ENCODE results near the gene FIGLA.

FIGLA gene

DNA sequence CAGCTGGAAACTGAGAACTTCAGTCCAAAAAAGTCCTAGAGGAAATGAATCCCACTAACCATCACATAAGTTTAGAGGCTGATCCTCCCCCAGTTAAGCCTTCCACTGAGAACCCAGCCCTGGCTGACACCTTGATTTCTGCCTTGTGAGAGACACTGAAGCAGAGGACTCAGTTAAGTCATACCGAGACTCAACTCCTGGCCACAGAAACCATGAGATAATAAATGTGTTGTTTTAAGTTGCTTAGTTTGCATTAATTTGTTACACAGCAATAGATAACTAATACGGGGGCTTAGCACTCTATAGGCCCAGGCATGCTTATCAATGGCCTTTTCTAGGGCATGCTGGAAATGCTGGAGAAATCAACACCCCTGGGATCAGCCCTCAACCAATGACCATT is 19.0 kb downstream of the FIGLA start:
- no peak for DNase-seq

DNA sequence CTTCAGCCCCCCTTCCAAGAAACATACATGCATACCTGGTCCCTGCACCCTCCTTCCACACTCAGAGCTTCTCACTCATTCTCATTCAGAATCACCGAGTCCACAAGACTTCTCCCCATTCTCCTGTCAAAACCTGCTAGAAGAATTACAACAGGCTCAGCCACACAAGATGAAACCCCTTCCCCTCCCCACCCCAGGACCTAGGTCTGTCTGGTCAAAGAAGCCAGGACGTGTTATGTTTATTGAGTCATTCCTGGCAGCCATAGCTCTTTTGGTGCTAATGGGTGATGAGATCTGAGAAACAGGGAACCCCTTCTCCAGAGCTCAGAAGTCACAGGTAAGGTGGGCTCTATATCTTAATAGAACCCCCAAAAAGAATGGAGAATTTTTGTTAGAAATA is 21.0 kb downstream of the FIGLA start:
- DNase-seq = no peak

DNA sequence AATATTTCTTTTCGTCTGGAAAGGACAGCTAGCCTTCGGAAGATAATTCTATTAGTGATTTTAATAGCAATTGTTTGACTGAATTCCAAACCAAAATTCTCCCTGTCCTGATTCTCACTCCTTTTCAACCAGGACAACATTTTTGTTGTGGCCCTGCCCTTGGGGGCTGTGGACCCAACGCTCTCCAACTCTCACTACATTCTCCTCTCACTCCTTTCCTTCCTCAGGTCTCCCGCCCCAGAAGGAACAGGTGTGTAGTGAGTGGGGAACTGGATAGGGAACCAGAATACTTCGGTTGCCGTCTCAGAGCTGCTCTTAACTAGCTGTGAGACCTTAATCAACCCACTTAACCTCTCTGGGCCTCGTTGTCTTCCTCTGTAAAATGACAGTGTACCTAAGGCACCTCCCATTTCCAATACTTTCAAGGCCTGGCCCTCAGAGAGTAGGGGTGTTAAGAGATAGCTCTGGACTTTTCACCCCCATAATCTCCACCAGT is 21.8 kb downstream of the FIGLA start:
- DNase-seq = no peak

DNA sequence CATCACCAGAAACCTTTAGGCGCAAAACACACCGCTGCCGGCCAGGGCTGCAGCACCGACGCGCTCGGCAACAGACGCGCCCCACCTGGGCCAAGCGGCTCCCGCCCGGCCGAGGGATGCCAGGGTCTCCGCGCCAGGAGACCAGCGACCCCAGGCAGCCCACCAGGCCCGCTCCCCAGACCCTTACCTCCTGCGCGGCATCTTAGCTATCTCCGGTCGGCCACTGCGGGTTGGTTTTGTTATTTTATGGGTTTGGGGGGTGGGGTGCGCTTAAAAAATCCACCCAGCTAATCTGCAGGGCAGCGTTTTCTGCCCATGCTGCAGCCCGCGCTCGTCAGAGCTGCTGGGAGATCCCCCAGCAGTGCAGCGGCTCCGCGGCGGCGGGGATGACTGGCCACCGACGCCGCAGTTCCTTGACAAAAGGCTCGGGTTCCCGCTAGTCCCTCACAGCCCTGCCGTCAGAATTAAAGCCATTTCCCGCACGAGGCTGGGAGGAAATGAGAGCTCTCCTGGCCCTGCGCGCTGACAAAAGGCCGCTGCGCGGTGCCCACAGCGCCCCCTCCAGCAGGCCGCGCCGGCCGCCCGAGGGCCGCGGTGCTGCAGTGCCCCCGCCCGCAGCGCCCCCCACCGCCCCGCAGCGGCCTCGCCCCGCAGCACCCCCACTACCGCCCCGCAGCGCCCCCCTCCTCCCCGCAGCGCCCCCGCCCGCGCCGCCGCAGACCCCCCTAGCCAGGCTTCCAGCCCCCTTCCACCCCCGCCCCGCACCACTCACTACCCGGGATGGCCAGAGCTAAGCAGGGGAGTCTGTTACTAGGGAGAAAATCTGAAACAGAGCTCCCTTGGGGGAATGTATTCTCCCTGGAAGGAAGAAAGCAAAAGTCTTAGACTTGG is 22.5 kb downstream of the FIGLA start, which contains the start of gene ADD2:
ADD2 (minus strand) TSS at position 502 of the 891 bp plus-strand sequence. CDS start 61,792 bp downstream, outside the sequence.
- peak; percentile 59 for DNase-seq

DNA sequence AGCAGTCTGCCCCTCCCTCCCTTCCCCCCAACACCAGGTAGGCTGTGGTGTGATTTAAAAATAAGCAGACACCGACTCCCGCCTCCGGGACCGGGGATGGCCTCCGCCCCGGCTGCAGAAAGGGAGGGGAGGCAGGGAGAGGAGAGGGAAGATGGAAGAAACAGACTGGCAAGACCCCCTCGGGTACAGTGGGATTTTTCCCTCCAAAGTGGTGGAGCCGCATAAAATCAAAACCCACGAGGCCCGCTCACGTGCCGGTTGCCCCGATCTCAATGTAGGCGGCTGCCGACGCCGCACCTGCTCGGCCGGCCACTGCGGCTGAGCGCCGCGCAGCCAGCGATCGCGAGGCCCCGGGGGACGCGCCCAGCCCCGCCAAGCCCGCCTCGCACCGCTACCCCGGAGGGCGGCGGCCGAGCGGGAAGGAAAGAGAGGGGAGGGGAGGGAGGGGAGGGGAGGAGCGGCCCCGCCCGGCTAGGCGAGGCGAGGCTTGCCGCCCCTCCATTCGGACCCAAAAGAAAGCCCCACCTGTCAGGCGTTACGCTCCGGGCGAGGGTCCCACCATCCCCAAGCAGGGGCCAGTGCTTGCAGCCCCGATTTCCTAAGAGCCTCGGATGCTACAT is 23.3 kb downstream of the FIGLA start:
- DNase-seq = peak; percentile 47

DNA sequence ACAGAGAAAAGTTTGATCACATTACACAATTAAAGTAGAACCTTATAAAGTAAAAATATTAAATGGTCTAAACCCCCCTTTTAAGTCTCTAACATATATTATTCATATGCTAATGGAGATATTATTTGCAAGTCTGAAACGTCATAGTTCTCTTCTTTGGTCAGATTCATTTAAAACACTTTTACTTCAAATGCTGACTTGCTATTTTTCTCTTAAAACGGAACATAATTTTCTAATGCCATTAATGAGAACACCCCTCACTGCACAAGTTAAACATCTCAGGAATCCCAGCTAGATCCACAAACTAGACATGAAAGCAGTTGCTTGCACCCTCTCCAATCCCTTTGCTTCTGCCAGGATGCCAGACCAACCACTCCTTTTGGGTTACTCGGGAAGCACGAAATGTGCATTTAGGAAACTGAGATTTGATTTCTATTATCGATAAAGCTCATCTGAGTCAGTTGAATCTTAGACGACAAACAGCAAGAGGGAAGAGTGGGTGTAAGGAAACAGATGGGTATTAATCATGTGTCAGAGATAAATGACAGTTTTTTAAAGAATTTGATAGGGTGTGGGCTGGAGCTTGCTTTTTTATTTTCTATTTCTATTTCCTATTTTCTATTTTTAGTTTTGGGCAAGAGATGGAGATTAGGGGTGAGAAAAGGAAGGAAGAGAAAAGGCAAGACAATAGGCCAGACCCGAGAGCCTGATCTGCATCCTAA is 23.9 kb downstream of the FIGLA start:
- DNase-seq = no peak

DNA sequence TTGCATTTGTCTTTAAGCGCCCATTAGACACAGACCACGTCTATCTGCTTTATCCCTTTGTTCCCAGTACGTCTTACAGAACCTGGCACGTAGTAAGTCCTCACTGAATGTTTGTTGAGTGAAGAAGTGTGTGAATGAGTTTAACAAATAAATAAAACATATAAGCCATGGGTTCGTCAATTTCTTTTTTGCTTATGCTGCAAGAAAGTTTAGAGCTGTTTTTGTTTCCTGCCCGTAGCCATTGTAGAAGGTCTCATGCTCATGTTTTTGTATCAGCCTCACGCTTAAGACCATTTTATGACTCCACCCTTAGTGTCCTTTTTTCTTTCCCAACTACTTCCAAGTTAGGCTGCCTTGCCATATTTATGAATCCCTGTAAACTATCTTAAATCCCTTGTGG is 24.9 kb downstream of the FIGLA start:
- no peak for DNase-seq

DNA sequence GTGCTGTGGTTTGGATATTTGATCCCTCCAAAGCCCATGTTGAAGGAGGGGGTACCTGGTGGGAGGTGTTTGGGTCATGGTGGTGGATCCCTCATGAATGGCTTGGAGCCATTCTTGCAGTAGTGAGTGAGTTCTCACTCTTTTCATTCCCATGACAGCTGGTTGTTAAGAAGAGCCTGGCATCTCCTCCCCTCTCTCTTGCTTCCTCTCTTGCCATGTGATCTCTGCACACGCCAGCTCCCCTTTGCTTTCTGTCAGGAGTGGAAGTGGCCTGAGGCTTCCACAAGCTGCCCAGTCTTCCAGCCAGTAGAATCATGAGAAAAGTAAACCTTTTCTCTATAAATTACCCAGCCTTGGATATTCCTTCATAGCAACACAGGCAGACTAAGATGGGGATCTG is 31.0 kb downstream of the FIGLA start:
- DNase-seq = no peak

DNA sequence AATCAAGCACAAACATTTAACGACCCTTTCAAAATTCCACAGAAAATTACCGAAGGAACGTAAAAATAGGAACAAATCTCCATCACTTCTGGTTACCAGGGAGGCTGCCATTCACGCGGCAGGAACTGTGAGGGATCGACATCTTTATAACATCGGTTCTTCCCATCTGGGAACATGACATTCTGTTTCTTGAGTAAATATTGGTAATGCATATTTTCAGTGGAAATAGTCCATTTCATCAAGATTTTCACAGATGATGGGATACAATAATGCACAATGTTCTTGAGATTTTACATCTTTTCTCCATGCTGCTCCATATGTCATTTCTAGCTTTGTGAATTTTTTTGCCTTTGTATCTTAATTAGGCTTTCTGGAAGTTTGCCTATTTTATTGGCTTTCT is 32.5 kb downstream of the FIGLA start:
- DNase-seq = no peak

DNA sequence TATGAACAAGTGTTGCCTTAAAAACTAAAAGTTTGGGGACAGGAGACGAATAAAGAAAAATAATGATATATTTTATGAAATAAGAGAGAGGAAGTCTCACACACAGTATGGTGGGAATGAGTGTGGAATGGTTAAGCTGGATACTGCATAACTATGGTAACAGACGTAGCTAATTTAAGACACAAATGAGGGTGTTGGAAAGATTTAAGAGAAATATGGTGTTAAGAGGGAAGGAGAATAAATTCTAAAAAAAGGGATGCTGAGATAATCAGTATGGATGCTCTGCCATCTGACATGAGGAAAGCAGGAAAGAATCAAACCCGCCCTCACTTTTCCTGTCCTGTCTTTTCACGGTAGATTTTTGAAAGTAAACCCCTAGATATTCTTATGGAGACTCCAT is 33.1 kb downstream of the FIGLA start:
- no peak for DNase-seq

DNA sequence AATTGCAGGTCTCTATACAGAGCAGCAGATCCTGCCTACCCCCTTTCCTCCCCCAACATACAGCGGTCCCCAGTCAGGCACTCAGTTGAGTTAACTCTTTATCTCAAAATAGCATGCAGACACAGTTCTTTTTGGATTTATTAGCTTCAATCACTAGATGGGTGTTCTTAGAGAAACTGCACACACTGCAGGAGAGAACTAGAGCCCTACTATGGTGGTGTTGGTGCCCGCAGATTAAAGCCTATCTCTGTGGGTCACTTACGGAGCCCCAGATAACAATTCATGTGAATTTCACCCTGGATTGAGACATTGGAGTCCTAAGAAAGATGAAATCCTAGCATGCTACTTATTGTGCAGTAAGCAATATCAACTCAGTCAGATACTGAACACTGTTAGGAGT is 34.3 kb downstream of the FIGLA start:
- no peak for DNase-seq

DNA sequence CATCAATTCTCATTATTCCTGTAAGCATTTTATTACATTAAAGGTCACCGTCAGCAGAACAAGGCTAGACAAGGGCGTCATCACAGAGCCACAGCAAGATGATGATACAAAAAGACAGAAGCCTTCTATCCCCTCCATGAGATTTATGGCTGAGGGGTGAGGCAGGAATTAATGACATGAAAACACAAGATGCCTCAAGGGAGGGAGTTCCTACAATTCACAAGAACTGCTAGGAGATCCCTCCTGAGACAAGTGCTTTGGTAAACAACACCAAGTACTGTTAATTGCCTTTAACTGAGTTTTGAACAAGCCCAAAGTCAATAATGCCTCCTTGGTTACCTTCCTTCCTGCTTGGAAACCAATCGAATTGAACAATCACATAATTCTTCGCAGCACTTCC is 36.5 kb downstream of the FIGLA start:
- no peak for DNase-seq

DNA sequence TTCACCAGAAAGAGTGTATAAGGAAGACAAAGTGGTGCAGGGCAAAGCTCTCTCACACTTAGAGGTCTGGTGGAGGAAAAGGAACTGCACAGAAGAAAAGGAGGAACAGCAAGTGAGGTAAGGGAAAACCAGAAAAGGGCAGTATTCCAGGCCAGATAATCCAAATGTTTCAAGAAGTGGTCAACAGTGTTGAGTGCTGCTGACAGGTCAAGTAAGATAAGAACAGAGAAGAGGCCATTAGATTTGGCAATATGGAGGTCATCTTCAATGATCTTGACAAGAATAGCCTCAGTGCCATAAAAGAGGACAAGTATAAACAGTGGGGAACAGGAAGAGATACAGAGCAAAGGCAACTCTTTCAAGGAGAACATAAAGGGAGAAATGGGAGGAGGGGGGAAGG is 37.4 kb downstream of the FIGLA start:
- no peak for DNase-seq

DNA sequence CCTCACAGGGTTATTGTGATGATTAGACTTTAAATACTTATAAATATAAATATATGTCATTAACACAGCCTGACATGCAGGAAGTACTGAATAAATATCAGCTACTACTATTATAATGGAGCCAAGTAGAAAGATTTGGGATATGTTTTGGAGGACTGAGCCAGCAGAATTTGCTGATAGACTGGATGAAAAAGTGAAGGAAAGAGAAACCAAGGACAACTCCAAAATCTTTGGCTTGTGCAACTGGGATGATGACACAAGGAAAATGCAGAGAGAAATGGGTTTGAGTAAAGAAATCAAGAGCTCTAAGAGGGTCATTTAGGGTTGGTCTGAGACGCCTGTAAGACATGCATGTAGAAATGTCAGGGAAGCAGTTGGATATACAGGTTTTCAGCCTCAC is 38.0 kb downstream of the FIGLA start:
- no peak for DNase-seq

DNA sequence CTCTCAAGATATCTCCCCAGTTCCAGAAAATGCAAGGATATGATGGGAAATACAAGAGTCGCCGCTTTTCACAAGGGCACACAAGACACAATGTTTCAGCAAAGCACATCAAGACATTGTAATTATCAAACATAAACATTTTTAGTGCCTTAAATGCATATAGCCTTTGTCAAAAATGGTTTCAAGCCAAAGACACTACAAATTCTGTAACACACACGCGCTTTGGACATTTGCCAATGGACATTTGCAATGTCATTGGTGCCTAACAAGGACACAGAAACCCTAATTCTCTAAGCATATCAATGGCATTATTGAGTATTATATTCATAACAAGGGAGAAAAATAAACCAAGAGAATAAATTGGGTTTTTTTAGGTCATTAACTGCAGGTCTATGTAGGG is 38.6 kb downstream of the FIGLA start:
- no peak for DNase-seq

DNA sequence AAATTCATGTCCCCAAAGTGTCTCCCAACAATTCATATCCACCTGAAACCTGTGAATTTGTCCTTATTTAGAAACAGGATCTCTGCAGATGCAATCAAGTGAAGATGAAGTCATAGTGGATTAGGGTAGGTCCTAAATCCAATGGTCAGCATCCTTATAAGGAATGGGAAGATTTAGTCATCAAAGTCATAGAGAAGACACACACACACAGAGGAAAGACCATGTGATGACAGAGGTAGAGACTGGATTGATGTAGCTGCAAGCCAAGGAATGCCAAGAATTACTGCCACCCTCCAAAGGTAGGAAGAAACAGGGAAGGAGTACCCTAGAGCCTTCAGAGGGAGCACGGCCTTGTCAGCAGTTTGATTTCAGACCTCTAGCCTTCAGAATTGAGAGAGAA is 40.1 kb downstream of the FIGLA start:
- DNase-seq = no peak

DNA sequence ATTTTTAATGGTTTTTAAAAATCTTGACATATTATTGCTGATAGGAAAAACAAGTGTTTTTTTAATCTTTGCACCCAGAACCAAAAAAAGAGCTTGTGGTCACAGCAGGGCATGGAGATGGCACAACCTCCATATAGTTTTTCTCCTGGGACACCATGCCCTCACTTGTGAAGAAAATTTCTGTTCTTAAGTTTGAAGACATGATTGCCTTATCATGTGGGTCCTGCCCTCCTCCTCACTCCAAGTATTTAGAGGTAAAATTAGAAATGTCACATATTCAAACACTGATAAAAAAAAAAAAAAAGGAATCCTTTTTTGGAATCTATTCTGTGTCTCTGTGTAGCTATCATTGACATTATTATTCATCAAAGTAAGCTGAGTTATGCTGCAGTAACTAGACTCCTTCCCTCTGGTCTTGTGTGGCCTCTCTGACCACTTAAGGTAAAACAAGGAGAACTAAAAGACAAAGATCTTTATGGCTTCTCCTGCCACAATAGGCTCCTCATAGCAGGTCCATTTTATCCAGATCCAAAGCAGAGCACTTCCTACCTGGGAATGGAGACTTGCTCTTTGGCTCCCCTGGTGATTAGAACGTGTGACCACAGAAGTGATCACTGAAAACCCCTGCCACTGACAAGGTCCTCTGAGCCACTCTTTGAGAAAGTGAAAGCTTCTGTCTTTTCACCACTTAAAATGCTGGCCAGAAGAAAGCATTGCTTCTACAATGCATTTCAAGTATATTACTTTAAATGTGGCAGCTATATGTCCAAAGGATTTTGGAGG is 42.2 kb downstream of the FIGLA start:
- DNase-seq = no peak

DNA sequence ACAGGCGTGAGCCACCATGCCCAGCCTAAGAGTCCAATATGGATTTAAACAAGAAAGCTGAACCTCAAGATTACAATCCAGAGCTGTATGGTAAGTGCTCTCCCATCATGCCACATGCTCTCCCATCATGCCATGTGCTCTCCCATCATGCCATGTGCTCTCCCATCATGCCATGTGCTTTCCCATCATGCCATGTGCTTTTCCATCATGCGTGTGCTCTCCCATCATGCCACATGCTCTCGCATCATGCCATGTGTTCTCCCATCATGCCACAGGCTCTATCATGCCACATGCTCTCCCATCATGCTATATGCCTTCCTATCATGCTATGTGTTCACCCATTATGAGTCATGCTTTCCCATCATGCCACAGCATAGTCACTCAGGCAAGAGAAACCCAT is 43.2 kb downstream of the FIGLA start:
- no peak for DNase-seq

DNA sequence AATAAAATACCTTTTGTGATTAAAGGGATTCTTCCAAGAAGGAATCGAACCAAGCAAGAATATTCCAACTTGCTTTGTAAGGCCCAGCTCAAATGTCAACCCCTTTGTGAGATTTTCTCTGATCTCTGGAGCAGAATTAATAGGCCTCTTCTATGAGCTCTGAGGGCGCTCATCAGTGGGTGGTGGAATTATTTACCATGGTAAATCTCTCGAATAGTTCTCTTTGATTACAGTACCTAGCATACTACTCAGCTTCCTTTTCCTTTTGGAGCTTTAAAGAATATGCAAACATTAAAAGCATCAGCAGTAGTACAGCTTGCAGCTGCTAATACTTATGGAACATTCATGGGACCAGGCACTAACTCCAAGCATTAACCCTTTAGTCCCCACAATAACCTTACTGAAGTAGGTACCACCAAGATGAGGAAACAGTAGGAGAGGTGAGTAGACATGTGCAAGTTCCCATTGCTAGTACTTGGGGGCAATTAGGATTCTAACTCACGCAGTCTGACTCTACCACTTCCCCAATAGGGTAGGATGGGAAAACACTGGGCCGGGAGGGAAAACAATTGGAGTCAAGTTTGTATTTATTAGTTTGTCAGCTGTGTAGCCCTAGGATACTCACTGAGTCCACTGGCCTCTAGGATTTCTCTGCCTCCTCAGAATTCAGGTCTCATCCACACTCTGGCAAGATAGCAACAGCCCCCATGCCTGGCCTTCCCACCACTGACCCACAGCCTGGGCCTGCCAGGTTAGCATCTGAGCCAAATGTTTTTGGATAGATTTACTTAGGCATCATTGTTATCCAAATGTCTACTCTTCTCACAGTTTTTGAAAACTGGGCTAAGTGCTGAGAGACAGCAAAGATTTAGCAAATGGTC is 44.1 kb downstream of the FIGLA start:
- DNase-seq = no peak

DNA sequence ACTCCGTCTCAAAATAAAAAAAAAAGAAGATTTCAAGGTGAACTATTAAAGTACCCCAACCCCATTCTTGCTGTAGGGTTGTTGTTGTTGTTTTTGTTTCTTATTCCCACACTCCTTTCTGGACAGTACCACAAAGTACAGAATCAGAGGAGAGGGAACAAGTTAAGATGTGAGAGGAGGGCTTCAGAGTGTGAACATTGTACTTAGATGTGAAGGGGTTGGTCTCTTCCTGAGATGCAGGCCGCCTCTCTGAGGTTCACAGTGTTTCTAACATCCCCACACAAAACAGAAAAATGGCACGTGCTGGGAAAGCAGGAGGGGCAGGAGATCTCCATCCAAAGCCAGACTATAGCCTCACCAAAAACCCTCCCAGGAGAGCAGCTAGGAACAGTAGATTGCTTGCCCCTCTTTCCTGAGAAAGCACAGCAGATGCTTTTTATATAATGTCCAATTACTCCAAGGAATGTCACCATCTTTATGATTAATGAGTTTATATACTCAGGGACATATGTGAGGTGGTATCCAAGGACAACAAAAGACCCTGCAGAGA is 45.1 kb downstream of the FIGLA start:
- DNase-seq = no peak

DNA sequence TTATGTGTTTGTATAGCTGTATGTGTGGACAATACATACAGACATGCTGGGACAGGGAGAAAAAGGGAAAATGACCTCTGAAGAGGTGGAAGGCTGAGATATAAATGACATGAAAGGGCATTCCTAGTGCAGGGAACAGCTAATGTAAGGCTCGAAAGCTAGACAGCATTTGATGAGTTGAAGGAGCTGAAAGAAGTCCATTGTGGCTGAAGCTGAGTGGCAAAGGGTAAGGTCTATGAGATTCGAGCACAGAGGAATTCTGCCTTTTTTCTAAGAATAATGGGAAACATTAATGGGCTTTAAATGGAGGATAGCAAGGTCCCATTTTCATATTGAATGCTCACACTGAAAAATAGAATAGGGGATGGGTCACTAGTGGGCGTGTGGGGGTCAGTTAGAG is 46.0 kb downstream of the FIGLA start:
- no peak for DNase-seq

DNA sequence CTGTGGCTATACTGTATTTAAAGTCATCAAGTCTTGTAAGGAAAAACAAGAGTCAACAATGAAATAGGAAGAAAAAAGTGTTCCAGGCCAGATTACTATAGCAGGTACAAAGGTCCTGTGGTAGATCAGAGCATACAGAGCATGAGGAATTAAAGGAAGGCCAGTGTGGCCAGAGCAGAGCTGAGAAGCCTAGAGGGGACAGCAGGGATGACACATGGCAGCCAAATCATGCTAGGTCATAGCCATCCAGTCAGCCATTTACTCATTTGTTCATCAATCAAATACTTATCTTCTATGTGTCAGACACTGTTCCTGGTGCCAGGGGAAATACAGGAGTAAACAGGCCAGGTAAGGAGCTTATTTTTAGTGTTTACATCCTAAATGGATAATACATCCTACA is 46.8 kb downstream of the FIGLA start:
- DNase-seq = no peak
